HepG2 (cell line): Measurements from ENCODE around the gene GPR137. TPM values are rescaled to one million over a fixed set of nuclear protein-coding genes. Genes with fewer than 3 reads are reported as not detected.

ENCODE experiments used
- ATAC-seq: fragments of 200-7000 bp; cut with Tn5 transposase; 3 replicates; pipeline ENCODE4 v1.9.1; 2020; ENCODE audit warnings: mild to moderate bottlenecking, moderate library complexity
- BruUV-seq: library from RNA; stranded (reverse); fragments of 400-500 nt; replicated peaks from 2 replicates; lab custom pipeline; 2021; lab: Mats Ljungman, UMichigan
- CTCF ChIA-PET: fragments of 300-600 bp; formaldehyde crosslinking; extraction: SDS; loops from one replicate; lab custom pipeline; 2021; ENCODE audit warnings: low total read pairs, inconsistent platforms, low intra/inter-chr PET ratio; lab: Yijun Ruan, JAX
- POLR2A ChIA-PET: fragments of 350-600 bp; sonication (Branson Sonifier 250); formaldehyde crosslinking; loops from one replicate; lab custom pipeline; 2020; ENCODE audit warnings: antibody characterized with exemption, inconsistent platforms; lab: Yijun Ruan, JAX
- DNase-seq: peaks from one replicate; pipeline ENCODE4 v3.0.0-alpha.2; 2015; ENCODE audit warnings: low spot score
- FAIRE-seq: peaks from 3 replicates; lab custom pipeline; 2011; peaks lifted over from hg19 to GRCh38; lab: Jason Lieb, UNC
- H2AFZ ChIP-seq: one replicate; pipeline ENCODE4 v1.6.1; 2011; ENCODE audit warnings: low read length, inconsistent platforms
- H3K27ac ChIP-seq: fragments of 300-600 bp; 3 replicates; pipeline ENCODE4 v1.8.0; 2011; ENCODE audit warnings: mixed run types, mild to moderate bottlenecking, mixed read lengths, low read length, inconsistent platforms; ENCODE audit not compliant: insufficient read depth; ENCODE audit errors: extremely low read length
- H3K27me3 ChIP-seq, 2 experiments: fragments of 200-600 bp in 1 of 2; 2 replicates in 1 of 2; 3 replicates in 1 of 2; pipeline versions ENCODE4 v1.6.0 to v1.8.0; 2011; ENCODE audit warnings: low read length in 2 of 2, mild to moderate bottlenecking in 2 of 2, moderate library complexity in 2 of 2, inconsistent platforms in 1 of 2; ENCODE audit not compliant: insufficient read depth in 2 of 2, control insufficient read depth in 1 of 2
- H3K36me3 ChIP-seq, 2 experiments: fragments of 200-600 bp in 1 of 2; replicated peaks in 1 of 2; 2 replicates in 1 of 2; 3 replicates in 1 of 2; pipeline versions ENCODE4 v1.5.1 to v1.8.0; 2011; ENCODE audit warnings: low read length in 2 of 2, inconsistent platforms in 1 of 2; ENCODE audit not compliant: insufficient read depth in 2 of 2, control insufficient read depth in 1 of 2
- H3K4me1 ChIP-seq: 2 replicates; pipeline ENCODE4 v1.5.1; 2012; ENCODE audit warnings: low read length, inconsistent platforms; ENCODE audit not compliant: insufficient read depth
- H3K4me2 ChIP-seq: 2 replicates; pipeline ENCODE4 v1.6.0; 2011; ENCODE audit warnings: low read depth, low read length, inconsistent platforms
- H3K4me3 ChIP-seq, 3 experiments: fragments of 200-600 bp in 1 of 3; sonication (generic), shearing (Covaris generic) in 1 of 3; replicated peaks in 1 of 3; 2 replicates each; pipeline ENCODE4 v1.5.1; 2011 to 2016; ENCODE audit warnings: low read length in 3 of 3, inconsistent platforms in 2 of 3, low read depth in 2 of 3, mild to moderate bottlenecking in 2 of 3, control low read depth in 1 of 3, mixed read lengths in 1 of 3; ENCODE audit not compliant: insufficient read depth in 1 of 3
- H3K79me2 ChIP-seq: one replicate; pipeline ENCODE4 v1.6.1; 2011; ENCODE audit warnings: low read length, inconsistent platforms; ENCODE audit not compliant: insufficient read depth
- H3K9ac ChIP-seq: 2 replicates; pipeline ENCODE4 v1.6.0; 2011; ENCODE audit warnings: mild to moderate bottlenecking, low read depth, low read length, inconsistent platforms; ENCODE audit not compliant: insufficient read depth
- H3K9me3 ChIP-seq: 2 replicates; pipeline ENCODE4 v1.5.1; 2012; ENCODE audit warnings: mild to moderate bottlenecking, low read length
- H4K20me1 ChIP-seq: 2 replicates; pipeline ENCODE4 v1.6.0; 2011; ENCODE audit warnings: inconsistent platforms, mild to moderate bottlenecking, low read length, moderate library complexity; ENCODE audit not compliant: insufficient read depth
- AGO1 ChIP-seq: fragments of 200-400 bp; formaldehyde crosslinking; IDR thresholded peaks from 2 replicates; pipeline ENCODE4 v1.6.1; 2017; ENCODE audit warnings: mild to moderate bottlenecking, low read depth, low read length, moderate library complexity; ENCODE audit not compliant: poor library complexity, severe bottlenecking
- AGO2 ChIP-seq: fragments of 200-400 bp; formaldehyde crosslinking; optimal IDR thresholded peaks from 2 replicates; pipeline ENCODE3; 2017; ENCODE audit warnings: mild to moderate bottlenecking, low read depth, low read length, moderate library complexity
- CERS6 ChIP-seq: sonication (generic); formaldehyde crosslinking; IDR thresholded peaks from 2 replicates; pipeline ENCODE4 v1.5.0; 2020; ENCODE audit warnings: missing genetic modification reagents
- CREBL2 ChIP-seq: sonication (generic); formaldehyde crosslinking; IDR thresholded peaks from 2 replicates; pipeline ENCODE4 v1.8.1; 2023; ENCODE audit warnings: missing genetic modification reagents, mild to moderate bottlenecking, borderline replicate concordance
- FOSL2 ChIP-seq: sonication (generic); formaldehyde crosslinking; IDR thresholded peaks from 2 replicates; pipeline ENCODE4 v1.4.0; 2020; ENCODE audit warnings: missing genetic modification reagents
- FOXP1 ChIP-seq, 2 experiments: fragments of 450-650 bp in 1 of 2; IDR thresholded peaks; 2 replicates each; pipeline ENCODE4 v1.6.1; 2017 to 2018; ENCODE audit warnings: antibody characterized with exemption in 1 of 2
- HNRNPH1 ChIP-seq: fragments of 200-400 bp; formaldehyde crosslinking; optimal IDR thresholded peaks from 2 replicates; pipeline ENCODE3; 2017; ENCODE audit warnings: mild to moderate bottlenecking, low read depth, low read length
- KDM2A ChIP-seq: sonication (generic); formaldehyde crosslinking; IDR thresholded peaks from 2 replicates; pipeline ENCODE4 v1.4.0; 2020; ENCODE audit warnings: low read depth, missing genetic modification reagents, borderline replicate concordance
- MED8 ChIP-seq: sonication (generic); formaldehyde crosslinking; IDR thresholded peaks from 2 replicates; pipeline ENCODE4 v1.8.1; 2023; ENCODE audit warnings: mild to moderate bottlenecking, missing genetic modification reagents; ENCODE audit not compliant: insufficient replicate concordance
- MTA3 ChIP-seq: sonication (generic); formaldehyde crosslinking; IDR thresholded peaks from 2 replicates; pipeline ENCODE4 v1.4.0; 2020; ENCODE audit warnings: missing genetic modification reagents
- MXD4 ChIP-seq: IDR thresholded peaks from 2 replicates; pipeline ENCODE4 v1.6.1; 2016; ENCODE audit warnings: mild to moderate bottlenecking, missing biosample characterization, missing genetic modification reagents
- NFIC ChIP-seq: IDR thresholded peaks from 2 replicates; pipeline ENCODE4 v1.6.1; 2012; ENCODE audit warnings: mild to moderate bottlenecking, low read length, inconsistent platforms
- NFRKB ChIP-seq: fragments of 450-650 bp; IDR thresholded peaks from 2 replicates; pipeline ENCODE4 v1.6.1; 2017
- NR2F2 ChIP-seq: IDR thresholded peaks from 2 replicates; pipeline ENCODE4 v1.6.1; 2012; ENCODE audit warnings: low read depth, inconsistent platforms, borderline replicate concordance
- POLR2A ChIP-seq, 2 experiments: IDR thresholded peaks; 2 replicates each; pipeline ENCODE4 v1.6.1; 2011; ENCODE audit warnings: low read depth in 2 of 2, low read length in 2 of 2, mild to moderate bottlenecking in 1 of 2, moderate library complexity in 1 of 2; ENCODE audit not compliant: insufficient read depth in 1 of 2
- POLR2AphosphoS5 ChIP-seq: IDR thresholded peaks from 2 replicates; pipeline ENCODE4 v1.6.1; 2012; ENCODE audit warnings: low read depth, low read length
- RBFOX2 ChIP-seq: fragments of 200-400 bp; formaldehyde crosslinking; IDR thresholded peaks from 2 replicates; pipeline ENCODE4 v1.6.1; 2017; ENCODE audit warnings: low read depth, mild to moderate bottlenecking, low read length
- RNF219 ChIP-seq: sonication (generic); formaldehyde crosslinking; IDR thresholded peaks from 2 replicates; pipeline ENCODE4 v1.5.0; 2020; ENCODE audit warnings: mild to moderate bottlenecking, missing genetic modification reagents
- ZC3H13 ChIP-seq: sonication (generic); formaldehyde crosslinking; IDR thresholded peaks from 2 replicates; pipeline ENCODE4 v1.8.1; 2023; ENCODE audit warnings: mild to moderate bottlenecking, missing genetic modification reagents, moderate library complexity
- ZFP62 ChIP-seq: sonication (generic); formaldehyde crosslinking; IDR thresholded peaks from 2 replicates; pipeline ENCODE4 v1.4.0; 2020; ENCODE audit warnings: missing genetic modification reagents
- ZNF367 ChIP-seq: sonication (generic); formaldehyde crosslinking; IDR thresholded peaks from 2 replicates; pipeline ENCODE4 v1.4.0; 2020; ENCODE audit warnings: missing genetic modification reagents, borderline replicate concordance
- ZNF510 ChIP-seq: sonication (generic); formaldehyde crosslinking; IDR thresholded peaks from 2 replicates; pipeline ENCODE4 v1.4.0; 2020; ENCODE audit warnings: low read depth, mild to moderate bottlenecking, missing genetic modification reagents
- WGBS: methylation state at CpG from one replicate; pipeline ENCODE4 v1.1.6; 2017; ENCODE audit warnings: low lambda C conversion rate; 5-methylcytosine and 5-hydroxymethylcytosine counted together
- in situ Hi-C: cut with HindIII; loops from 2 replicates; pipeline ENCODE4 v1.10.0; 2017; ENCODE audit warnings: low pct_unique_long_range_greater_than_20kb; ENCODE audit not compliant: extremely low pct_ligation_motif_present
- intact Hi-C: fragments of 100-400 bp; cut with micrococcal nuclease; formaldehyde crosslinking; loops from one replicate; pipeline ENCODE4 v1.10.0; 2022; ENCODE audit not compliant: unreplicated experiment
- polyA plus RNA-seq, 8 experiments: library from polyadenylated mRNA; depleted of rRNA in 3 of 8; stranded (reverse) in 7 of 8; unstranded in 1 of 8; fragments of >200 nt; fragmentation: Illumina TruSeq in 4 of 8; extraction: Trizol in 4 of 8; gene quantifications; 2 replicates each; pipeline versions ENCODE4 v1.2.1 to v1.2.3, GENCODE V29; 2011 to 2016; ENCODE audit warnings: low read depth in 4 of 8, missing spikeins in 1 of 8, mixed read lengths in 1 of 8; ENCODE audit not compliant: insufficient read depth in 1 of 8
- total RNA-seq, 5 experiments: library from RNA; depleted of rRNA; stranded (reverse); fragments of >200 nt; fragmentation: Illumina TruSeq; extraction: Trizol; gene quantifications; 2 replicates each; pipeline ENCODE4 v1.2.3, GENCODE V29; 2016; ENCODE audit warnings: low read depth in 1 of 5

The GPR137 gene
- total and polyA plus RNA-seq, 2 of the 13 experiments (the other 11 are each of a cell fraction or from before 2014, with no cell fraction given) = 8.5 to 13.2 TPM

GRCh38 chr11:64243236-64243854 lies 42.3 kb upstream of the GPR137 start:
- CTCF ChIA-PET = no interaction called here
- no peak overlapping the region for H3K27ac ChIP-seq
- intact Hi-C loops = loop anchor here (5.0 kb wide), 1 partner anchor 56 kb away; the partner anchor contains the start of gene STIP1
- FAIRE-seq (no peak), ATAC-seq (no peak), DNase-seq (no peak)
- no peak overlapping the region for H2AFZ ChIP-seq
- BruUV-seq = no TSS peak
- no peaks in the 10 kb centered on the region; a peak in 1 of 5 replicates for H3K27me3 ChIP-seq
- in situ Hi-C loops = loop anchor here (5.0 kb wide), 1 partner anchor 59 kb away; the partner anchor contains the start of gene CATSPERZ
- peak overlapping the region; percentile 95 for H3K4me2 ChIP-seq
- POLR2A ChIA-PET = interaction anchor here (1.2 to 8.3 kb wide), 5 partner anchors 17 to 67 kb away, joined by 3 to 113 read pairs (median 15); partner anchors contain the start of genes NUDT22 and TRPT1
- peak overlapping the region in 1 of 3 experiments; percentile 20; a peak in 1 of 6 replicates for H3K4me3 ChIP-seq
- WGBS = 99% methylated on average over 8 of the region's 8 CpGs
- H3K9ac ChIP-seq = peak overlapping the region; percentile 13; the same call in 1 of the 2 replicates
- no peaks in the 10 kb centered on the region for H3K9me3 ChIP-seq
- H3K36me3 ChIP-seq = peaks cover 0 to 11% of the 10 kb centered on the region in 2 experiments; a peak in 3 of 5 replicates
- H4K20me1 ChIP-seq = no peaks in the 10 kb centered on the region
- H3K4me1 ChIP-seq = peaks cover 52% of the 10 kb centered on the region
- H3K79me2 ChIP-seq = peaks cover 26% of the 10 kb centered on the region
- TF ChIP-seq AGO1 = peak; percentile 83
- TF ChIP-seq MTA3 (CRISPR knock-in tag) = no peak
- TF ChIP-seq MED8 (CRISPR knock-in tag) = peak; percentile 3
- no peak for TF ChIP-seq ZNF367 (CRISPR knock-in tag)
- TF ChIP-seq RNF219 (CRISPR knock-in tag) = no peak
- TF ChIP-seq AGO2 = peak; percentile 87
- 0 out of 2 replicates have a peak, but pooled peaks have one; percentile 5 for TF ChIP-seq KDM2A (CRISPR knock-in tag)
- TF ChIP-seq POLR2AphosphoS5 = peak; percentile 28; the same call in 1 of the 2 replicates
- TF ChIP-seq NR2F2 = no peak
- TF ChIP-seq ZFP62 = no peak
- peak; percentile 23 for TF ChIP-seq HNRNPH1
- TF ChIP-seq ZC3H13 (CRISPR knock-in tag) = 0 out of 2 replicates have a peak, but pooled peaks have one; percentile 10
- no peak for TF ChIP-seq ZNF510 (CRISPR knock-in tag)
- no peak for TF ChIP-seq NFIC
- 0 out of 2 replicates have a peak, but pooled peaks have one; percentile 17 for TF ChIP-seq FOSL2
- peak; percentile 48 for TF ChIP-seq RBFOX2
- no peak for TF ChIP-seq NFRKB
- no peak for TF ChIP-seq MXD4 (CRISPR knock-in tag)
- no peak for TF ChIP-seq CREBL2 (CRISPR knock-in tag)
- TF ChIP-seq FOXP1 (IDR thresholded peaks at IDR 0.05) = no peak
- no peak for TF ChIP-seq FOXP1 (CRISPR knock-in tag; IDR thresholded peaks at IDR 0.05)
- TF ChIP-seq CERS6 (CRISPR knock-in tag) = no peak
- peak in 1 of 2 experiments; percentile 15; a peak in 1 of 4 replicates for TF ChIP-seq POLR2A (IDR thresholded peaks at IDR 0.05; ENCODE audit: insufficient read depth in 1 of 2, low read depth in 2 of 2, low read length in 2 of 2)
